TTC549 (cell line): Measurements from ENCODE around the gene GORASP1.

Experiments
- FAIRE-seq: peaks from 2 replicates; lab custom pipeline; 2012; peaks lifted over from hg19 to GRCh38; lab: Jason Lieb, UNC

The GORASP1 gene

DNA sequence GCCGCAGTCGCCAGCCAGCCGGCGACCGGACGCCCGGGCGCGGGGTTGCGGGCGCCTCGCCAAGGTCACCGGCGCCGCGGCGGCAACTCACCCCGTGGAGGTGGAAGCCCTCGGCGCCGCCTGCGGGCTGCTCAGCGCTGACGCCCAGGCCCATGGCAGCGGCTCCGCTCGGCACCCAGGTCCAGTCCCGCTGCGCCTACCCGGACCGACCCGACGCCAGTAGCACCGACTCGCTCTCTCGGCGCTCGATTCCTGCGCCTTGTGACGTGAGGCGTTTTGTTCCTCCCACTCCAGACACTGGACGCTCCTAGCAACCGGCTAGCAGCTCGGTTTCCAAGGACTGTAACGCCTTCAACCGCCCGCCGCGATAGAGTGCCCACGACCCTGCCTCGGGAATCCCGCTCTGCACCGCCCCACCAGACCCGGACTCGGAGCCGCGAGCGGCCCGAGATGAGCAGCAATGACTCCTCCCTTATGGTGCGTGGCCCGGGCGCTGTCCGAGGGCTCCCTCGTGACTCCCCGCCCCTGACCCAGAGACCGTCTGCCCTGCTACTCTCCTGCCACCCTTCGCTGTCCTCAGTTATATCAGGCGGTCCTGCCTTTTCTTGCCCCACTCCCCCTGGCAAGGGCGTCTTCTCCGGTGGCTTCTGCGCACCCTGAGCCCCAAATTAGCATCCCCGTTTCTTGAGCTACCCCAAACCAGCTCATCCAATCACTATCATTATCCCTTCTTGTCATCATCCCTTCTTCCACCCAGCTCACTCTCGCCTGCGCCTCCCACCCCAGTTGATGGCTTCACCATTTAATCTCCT, at the start of gene GORASP1, which contains the start of gene TTC21A:
GORASP1 (minus strand) TSS at position 240 of the 812 bp plus-strand sequence; CDS start at position 154, 86 bp downstream.
TTC21A (plus strand) TSS at position 293 of the 812 bp plus-strand sequence; CDS start at position 451, 158 bp downstream.
- FAIRE-seq: no peak

DNA sequence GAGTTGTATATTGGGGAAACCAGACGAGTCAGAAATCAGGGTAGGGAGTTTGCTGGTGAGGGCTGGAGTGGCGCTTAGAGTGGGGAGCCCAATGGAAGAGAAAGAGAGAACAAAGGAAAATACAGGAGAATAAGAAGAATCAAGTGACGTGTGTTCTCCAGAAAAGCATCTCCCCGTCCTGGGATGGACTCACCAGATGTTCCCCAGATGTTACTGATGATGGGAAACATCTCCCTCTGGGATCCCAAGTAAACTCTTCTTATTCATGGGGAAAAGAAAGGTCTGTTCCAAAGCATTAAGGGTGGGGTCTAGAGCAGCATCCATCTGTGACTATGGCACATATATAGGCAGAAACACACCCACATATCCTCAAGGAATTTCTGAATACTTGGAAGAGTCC, 49.0 kb upstream of the GORASP1 start:
- FAIRE-seq: no peak

DNA sequence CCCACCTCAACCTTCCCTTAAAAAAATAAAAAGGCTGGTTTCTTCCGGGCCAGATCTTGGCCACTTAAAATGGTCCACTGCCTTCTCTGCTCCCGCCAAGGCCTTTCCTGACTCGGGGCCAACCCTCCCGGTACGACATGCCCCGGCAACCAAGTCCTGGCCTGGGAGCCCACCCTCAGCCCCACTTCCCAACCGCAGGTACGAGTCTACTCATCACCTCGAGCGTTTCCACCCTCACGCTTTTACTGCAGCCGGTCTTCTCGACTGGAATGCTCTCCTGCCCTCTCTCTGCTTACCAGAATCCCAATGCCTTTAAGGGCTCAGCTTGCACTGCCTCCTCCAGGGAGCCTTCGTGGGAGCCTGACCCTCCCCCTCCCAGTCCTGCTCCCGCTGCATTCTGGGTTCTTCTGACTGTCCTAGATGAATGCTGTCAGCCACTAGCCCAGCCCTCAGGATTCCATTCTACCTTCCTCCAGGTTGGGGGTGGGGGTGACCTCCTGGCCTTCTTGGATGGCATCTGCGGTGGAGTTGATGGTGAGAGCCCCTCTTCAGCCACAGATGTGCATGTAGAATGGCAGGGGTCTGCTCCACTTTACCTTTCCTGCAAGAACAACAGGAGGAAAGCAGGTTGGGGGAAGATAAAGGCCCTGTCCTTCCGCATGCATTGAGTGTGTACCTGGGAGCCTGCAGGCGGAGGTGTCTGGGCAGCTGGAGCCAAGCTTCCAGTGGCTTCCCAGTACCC, 47.0 kb upstream of the GORASP1 start:
- FAIRE-seq: no peak

DNA sequence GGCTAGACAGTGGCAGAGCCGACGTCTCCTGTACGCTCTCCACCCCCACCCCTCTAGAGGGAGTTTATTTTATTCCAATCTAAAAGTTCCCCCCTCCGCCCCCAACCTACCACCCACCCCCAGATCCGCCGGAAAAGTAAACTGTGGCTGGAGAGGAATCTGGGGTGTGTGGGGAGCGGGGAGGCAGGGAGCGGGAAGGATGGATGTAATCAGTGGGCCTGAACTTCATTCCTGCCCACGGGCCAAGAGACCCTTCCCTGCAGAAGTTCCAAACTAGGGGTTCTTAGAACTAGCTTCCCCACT, 46.5 kb upstream of the GORASP1 start:
- FAIRE-seq: no peak

DNA sequence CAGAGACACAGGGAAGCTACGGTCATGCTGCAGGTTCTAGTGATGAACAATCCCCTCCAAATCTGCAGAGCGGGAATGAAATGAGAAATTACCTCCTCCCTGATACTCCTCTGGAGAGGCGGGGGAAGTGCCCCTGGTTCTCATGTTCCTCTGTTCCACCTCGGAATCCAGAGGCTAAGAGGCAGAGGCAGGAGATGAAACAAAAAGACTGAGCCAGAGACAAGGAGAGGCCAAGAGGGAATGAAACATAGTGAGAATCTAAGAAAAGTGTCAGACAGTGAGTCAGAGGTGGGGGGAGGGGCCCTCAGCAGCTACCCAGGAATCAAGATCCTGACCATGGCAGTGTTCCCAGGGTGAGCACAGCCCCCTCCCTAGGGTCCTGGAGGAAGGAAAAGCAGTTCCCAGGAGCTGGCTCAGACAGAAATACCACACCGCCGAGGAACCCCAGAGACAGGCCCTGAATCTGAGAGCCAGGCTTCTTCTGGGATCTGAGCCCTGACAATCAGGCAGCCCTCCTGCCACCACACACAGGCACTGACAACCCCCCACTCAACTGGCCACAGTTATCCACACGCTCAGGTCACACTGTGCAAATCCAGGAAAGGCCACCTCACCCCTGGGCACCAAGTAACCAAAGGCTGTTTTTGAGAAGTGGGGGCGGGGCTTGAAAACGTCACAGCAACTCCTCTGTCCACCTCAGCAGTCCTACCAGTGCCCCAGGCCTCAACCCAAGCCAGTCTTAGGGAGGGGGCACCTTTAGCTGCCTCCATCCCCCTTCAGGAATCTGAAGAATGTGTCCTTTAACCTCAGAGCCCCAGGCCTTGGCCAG, 43.6 kb upstream of the GORASP1 start:
- FAIRE-seq: no peak

DNA sequence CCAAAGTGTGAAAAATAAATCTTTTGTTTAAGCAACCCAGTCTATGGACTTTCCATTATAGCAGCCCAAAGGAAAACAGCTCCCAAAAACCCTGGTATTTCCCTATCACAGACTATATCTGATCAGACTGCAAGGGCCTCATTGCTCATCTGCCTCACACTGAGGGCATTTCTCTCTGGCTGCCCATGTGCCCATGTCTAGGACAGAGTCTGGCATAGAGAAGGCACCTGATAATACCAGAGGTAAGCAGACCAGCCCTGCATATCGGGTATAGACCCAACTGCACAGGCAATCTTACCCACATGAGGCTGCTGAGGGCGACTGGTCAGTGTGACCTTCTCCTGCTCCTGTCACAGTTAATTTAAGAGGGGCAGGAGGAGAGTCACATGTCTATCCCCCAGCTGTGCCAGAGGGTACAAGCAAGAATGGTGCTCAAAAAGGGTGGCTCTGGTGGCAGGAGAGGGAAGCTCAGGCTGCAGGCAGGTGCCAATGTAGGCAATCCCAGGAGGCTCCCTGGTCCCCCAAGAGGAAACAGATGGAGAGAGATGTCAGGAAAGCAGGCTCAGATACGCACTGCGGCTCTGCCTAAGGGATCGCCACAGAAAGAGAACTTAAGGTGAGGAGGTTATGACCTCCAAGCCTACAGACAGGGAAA, 42.8 kb upstream of the GORASP1 start:
- no peak for FAIRE-seq

DNA sequence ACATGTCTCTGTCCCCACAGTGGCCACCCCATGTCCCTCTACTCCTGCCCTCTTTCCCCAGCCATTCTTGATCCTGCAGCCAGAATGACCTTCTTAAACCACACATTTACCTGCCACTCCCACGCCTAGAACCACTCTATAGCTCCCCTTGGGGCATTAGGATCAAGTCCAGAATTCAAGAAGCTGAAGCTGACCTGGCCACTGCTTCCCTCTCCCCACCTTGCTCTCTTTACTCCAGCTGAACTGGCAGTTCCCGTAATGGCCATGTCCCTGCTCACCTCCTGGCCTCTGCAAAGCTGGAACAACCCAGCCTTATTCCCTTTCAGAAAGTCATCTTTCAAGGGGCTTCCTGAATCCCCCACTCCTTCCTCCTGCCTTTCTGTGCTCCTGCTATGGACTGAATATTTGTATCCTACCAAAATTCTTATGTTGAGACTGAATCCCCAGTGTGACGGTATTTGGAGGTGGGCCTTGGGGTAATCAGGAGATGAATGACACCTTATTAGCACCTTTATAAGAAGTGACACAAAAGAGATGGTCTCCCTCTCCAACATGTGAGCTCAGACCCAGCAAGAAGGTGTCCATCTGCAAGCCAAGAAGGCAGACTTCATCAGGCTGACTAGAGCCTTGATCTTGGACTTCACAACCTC, 42.2 kb upstream of the GORASP1 start:
- FAIRE-seq: no peak

DNA sequence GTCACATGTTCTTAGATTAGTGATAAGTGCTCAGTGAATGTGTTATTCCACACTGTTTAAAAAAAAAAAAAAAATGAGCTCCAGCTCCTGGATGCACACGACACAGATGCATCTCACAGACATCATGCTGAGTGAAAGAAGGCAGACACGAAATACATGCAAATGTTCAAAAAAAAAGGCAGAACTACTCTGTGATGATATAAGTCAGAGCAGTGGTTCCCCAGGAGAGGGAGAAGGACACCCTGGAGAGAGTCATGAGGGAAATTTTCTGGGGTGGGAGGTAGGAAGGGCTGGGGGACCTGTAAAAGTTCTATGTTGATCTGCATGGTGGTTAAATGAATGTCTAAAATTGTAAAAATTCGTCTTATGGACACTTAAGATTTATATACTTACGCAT, 41.6 kb upstream of the GORASP1 start:
- FAIRE-seq: no peak

DNA sequence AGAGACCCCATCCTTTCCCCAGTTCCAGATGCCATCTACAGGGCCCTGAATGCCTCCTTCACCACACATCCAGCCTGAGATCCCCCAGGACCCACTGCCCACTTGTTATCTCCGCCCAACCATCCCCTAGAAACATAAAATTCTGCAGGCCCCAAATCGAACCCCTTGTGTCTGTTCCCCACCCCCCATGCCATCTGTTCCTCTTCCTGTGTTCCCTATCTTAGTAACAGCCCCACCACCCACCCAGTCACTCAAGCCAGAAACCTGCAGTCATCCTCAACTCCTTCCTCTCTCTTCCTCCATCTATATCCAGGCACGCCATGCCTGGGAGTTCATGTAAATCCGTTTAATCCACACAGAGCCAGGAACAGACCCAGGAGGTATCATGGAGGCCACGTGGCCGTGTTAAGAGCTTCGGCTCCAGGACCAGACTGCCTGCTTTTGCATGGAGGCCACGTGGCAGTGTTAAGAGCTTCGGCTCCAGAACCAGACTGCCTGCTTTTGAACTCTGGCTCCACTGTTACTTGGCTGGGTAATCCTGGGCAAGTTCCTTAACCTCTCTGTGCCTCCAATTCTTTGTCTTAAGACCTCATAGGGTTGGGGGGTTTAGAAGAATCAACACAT, 41.1 kb upstream of the GORASP1 start:
- FAIRE-seq: no peak

DNA sequence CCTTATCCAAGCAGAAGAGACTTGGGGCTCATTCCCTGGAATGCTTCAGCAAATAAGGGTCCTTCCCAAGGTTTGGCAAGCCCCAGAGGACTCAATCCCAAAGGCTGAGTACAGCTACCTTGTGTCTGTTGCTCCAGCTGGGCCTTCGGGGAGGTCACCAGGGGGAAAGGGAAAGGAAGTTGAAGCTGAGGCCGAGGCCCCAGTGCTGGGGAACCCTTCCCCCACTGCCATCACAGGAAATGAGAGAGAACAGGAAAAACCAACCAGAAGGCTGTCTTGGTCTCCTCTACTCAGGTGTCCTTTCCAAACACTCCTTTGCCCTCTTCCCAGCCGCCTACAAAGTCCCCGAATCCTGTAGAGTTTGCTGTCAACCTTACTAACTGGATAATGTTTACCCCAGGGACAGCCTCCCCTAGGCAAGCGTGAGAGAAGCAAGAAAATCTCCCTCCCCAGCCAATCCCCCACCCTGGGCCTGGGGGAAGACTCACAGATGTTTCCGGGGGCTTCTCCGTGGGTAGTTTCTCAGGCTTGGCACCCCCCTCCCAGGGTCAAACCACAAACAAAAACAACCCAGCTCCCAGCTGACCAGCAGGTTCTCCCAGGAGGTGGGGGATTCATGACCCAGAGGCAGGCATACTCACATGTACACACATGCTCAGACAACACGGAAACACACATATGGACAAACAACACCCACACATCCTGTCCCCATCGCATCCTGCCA, 40.4 kb upstream of the GORASP1 start:
- no peak for FAIRE-seq

DNA sequence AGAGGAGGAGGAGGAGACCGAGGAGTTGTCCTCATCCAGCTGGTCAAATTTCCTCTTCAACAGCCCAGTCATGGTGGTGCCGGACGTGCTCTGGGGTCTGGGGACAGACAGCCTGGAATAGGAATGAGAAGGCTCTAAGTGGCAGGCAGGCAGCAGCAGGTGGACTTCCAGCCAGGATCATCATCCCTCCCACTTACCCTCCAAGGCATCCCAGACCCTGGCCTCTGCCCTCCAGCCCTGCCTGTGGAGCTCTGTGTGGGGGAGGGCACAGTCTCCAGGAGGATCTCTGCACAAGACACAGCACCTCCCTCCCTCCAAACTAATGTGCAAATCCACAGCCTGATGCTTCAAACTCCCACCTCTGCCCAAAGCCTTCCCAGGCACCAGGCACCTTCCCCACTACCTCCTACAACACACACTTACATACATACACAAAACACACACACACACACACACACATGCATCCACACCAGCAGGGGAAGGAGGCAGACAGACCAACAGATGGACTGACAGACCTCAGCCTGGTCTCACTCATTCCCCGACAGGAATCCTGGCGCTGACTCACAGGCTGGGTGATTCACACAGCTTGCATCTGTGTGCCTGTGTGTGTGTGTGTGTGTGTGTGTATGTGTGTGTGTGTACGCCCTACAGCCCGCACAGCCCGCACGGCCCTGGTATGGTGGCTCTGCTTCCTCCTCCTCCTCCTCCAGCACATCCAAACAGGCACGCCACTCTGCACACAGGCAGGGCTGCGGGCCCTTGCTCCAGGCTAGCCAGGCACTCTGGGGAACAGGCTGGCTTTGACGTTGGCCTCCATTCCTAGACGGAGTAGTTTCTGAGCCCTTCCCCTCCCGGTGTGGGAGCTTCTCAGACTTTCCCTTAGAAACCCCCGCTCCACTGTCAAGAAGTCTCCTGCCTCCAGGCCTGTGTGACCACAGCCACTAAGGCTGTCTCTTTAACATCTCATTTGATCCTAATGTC, 39.5 kb upstream of the GORASP1 start:
- FAIRE-seq: no peak

DNA sequence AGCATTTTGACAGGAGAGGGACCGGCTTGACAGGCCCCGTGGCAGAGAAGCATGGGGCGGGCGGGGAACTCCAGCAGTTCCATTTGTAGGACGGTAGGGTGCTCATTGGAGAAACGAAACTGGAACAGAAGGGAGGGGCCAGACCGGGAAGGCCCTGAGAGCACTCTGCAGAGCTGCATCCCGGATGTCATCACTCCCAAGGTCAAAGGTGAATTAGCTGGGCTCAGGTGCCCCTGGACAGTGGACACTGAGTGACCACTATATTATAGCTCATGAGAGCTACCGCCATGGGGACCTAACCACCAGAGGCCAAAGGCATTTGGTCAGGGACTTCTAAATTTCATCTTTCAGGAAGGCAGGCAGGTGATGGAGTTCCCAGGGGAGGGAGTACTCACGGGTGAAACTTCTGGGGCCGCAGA, 38.7 kb upstream of the GORASP1 start:
- FAIRE-seq: no peak

DNA sequence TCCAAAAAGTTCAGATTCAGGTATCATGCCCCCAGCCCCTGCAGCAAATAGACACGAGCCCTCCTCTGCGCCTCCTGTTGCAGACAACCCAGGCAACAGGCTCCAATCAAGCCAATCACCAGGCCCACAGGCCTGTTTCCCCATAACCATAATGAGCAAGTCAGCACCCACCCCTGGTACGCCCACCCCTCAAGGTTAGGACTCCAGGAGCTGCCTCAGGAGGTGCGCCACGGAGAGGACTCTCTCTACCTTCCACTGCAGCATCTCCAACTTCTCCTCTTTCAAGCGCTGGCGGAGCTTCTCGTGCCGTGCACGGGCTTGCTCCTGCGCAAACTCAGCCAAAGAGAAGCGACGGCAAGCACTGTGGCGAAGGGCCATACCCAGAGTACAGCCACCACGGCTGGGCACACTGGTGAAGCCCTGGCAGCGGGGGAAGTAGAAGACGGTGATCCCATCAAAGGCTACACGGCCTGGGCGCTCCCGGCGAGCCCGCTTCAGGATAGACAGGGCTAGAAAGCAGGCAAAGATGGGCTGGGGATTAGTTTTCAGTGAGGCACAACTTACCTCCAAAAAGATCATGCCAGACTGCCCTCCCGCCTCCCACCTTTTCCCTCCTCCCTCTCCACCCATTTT, 37.4 kb upstream of the GORASP1 start:
- no peak for FAIRE-seq

DNA sequence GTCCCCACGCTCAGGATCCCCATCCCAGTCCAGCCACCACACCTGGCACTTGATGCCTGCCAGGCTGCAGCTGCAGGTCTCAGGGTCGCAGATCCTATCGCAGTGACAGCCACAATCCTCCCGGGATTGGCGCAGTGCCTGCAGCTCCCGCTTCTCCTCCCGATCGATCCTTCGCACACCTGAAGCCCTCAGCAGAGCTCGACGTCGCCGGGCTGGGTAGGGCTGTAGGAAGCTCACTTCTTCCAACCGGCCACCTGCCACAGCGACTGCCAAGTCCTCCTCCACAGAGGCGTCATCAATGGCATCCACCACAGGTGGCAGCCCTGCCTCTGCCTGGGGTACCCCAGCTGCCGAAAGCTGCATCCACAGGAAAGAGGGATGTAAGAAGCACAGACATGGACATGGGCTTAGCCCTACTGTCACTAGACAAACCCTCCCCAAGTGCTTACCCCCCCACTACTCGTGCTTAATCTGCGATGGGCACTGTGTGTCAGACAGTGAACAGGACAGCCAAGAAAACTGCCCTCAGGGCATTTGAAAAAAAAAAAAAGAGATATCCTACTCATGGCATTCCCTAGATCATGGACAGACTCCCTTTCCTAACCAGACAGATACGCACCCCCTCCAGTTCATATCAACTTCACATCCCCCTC, 36.8 kb upstream of the GORASP1 start:
- no peak for FAIRE-seq

DNA sequence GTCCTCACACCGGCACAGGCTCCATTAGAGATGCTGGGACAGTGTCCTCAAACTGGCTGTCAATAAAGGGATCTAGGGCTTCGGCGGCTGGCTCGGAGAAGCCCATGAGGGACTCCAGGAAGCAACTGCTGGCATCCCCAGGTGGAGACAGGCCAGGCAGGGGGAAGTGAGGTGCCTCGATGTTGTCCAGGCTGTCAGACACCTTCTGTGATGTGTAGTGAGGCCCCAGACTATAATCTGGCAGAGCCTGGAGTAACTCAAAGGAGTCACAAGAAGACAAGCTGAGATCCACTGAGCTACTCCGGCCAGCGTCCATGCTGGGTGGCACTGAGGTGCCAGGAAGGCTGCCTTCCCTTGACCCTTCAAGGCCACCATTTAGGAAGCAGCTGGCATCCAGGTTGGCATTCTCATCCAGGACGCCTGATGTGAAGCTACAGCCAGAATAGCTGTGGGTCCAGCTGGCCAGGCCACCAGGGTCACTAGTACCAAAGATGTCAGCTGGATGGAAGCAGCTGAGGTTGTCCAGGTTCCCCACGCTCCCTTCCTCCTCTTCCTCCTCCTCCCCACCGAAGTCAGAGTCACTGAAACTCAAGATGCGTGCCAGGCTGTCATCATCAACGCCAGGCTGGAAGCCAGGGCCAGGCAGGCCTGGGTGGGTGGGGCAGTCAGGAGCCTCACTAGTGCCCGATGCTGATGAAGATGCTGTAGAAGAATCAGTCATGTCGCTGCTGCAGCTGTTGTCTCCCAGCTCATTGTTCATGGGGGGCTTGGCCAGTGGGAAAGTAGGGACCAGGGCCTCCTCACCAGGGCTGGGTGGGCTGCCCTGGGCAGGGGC, 35.8 kb upstream of the GORASP1 start:
- no peak for FAIRE-seq

DNA sequence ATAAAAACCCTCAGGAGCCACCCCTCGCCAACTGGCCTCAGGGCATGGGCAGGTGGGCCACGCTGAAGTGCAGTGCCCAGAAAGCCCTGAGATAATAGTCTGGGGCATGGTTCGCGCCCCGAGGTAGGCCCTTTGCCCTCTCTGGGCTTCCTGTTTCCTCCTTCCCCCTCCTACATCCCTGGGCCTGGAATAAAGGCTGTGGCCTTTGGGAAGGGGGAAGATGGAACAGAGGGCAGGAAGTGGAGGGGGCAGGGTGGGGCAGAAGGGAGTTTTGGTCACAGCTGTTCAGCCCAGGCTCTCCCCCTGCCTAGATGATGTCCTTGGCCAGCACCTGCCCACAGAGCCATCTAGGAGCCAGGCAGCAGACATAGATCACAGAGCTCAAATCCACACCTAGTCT, 34.6 kb upstream of the GORASP1 start:
- FAIRE-seq: no peak
